NCI-H82 treated with DMSO at 0.1 percent for 48 hours (cell line): Measurements from ENCODE around the gene KRTAP10-12.
"Not testable (repeated sequence)": the region's sequence is repeated elsewhere in the genome, so short reads cannot be mapped to it uniquely, and the experiment has no call there.

Experiments
- DNase-seq: peaks from one replicate; lab custom pipeline; 2025; ENCODE audit not compliant: unreplicated experiment; lab: John Stamatoyannopoulos, UW

KRTAP10-12 gene

GRCh38 chr21:44667612-44668011 lies 29.4 kb upstream of the KRTAP10-12 start:
- DNase-seq, result no peak

DNA sequence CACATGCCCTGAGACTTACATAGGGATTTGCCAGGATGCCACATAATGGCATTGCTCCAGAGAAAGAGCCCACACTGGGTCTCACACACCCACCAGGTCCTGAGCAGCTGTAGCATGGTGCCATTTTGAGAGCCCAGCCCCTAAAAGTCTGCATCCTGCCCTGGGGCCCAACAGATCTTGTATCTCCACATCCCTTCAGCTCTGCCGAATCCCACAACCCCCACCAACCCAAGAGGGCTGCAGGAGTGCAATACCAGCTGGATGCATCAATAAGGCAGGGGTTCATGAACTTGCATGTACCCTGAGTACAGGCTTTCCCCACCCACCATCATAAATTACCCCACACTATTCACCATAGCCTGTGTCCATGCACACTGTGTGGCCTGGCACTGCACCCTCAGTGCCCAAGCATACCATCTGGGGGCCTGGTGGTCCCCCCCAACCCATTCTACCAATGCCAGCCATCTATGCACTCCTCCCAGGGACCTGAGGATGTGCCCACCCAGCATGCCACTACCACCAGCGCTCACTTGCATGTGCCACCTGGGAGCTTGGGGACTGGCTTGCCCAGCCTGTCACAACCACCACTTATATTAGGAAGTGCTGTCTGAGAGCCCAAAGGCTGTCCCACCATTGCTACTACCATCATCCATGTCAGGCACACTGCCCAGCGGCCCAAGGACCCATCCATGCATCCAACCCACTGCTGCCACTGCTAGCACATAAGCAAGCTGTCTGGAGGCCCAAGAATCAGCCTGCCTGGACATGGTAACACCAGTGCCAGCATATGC lies 26.1 kb upstream of the KRTAP10-12 start:
- no peak for DNase-seq

- no peak for DNase-seq
Observed at GRCh38 chr21:44671911-44672310, 25.1 kb upstream of the KRTAP10-12 start.

GRCh38 chr21:44677881-44678280 lies 19.1 kb upstream of the KRTAP10-12 start:
- no peak for DNase-seq

GRCh38 chr21:44681152-44681551 lies 15.8 kb upstream of the KRTAP10-12 start:
- DNase-seq, result no peak

DNA sequence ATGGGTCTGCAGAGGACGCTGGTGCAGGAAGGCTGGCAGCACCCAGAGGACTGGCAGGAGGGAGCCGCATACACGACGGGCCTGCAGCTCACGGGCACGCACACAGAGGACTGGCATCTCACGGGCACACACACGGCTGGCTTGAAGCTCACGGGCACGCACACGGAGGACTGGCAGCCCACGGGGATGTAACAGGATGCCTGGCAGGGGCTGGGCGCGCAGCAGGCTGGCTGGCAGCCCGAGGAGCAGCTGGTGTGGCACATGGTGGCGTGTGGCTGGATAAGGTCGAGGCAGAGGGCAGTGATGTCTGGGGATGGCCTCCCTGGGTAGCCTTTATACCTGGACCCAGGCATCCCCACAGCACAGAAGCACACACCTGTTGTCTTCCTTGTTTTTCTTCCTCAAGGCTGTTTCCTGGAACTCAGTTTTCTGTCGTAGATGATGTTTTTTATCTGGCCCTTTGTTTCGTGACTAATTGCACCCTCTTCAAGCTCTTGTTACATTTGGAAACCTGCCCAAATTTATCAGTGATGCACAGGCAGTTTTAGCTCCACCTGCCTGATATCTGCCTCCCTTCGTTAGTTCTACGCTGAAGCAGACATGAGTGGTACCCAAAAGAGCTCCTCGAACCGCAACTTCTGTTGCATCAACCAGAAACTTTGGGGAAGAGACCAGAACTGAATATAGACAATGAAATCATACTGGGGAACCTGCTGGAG lies 15.0 kb upstream of the KRTAP10-12 start, which contains the start of gene KRTAP12-1:
Gene KRTAP12-1 (minus strand): TSS at position 303 of the 719 bp plus-strand sequence. CDS start 40 bp downstream, at position 263.
- no peak for DNase-seq

DNA sequence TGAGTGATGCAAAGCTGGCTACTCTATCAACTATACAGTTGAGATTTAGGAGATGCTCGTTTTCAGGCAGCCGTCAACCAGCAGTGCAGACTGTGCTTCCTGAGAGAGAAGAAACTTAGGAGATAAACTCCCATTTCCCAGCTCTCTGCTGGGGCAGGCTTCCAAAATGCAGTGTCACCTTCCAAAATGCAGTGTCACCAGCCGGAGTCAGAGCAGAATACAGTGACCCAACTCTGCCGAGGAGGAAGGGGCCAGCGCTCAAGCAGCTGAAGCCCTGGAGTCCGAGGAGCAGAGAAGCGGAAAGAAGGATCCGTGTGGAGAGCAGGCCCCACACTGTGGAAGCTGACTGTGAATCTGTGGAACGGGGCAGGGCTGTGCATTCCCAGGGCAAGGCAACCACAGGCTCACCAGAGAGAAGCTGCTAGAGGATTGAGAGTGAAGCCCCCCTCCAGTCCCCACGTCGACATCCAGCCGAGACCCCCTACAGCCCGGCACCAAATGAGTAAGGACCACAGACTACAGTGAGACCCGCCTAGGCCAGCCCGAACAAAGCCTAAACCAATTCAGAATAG lies 14.3 kb upstream of the KRTAP10-12 start:
- no peak for DNase-seq

DNA sequence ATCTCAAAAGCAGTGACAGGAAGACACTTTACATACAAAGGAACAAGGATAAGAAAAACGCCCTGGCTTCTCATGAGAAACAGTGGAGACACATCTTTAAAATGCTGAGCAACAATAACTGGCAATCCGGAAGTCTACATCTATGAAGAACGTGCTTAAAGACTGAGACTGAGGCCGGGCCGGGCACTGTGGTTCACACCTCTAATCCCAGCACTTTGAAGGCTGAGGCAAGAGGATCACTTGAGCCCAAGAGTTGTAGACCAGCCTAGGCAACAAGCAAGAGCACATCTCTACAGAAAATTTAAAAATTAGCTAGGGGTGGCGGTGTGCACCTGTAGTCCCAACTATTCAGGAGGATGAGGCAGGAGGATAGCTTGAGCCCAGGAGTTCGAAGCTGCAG lies 12.9 kb upstream of the KRTAP10-12 start:
- DNase-seq, result no peak

DNA sequence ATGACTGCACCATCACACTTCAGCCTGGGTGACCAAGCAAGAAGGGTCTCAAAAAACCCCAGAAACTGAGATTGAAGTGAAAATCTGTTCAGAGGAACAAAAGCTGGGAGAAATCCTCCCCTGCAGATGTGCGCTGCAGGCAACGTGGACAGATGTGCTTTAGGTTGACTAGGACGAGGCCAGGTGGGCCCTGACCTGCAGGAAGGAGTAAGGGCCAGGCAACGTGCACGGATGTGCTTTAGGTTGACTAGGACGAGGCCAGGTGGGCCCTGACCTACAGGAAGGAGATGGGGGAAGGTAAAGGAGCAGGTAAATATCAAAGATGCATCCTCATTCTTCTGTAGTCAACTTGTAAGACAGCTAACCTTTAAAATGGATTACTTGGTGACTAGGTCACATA lies 12.5 kb upstream of the KRTAP10-12 start:
- DNase-seq, result no peak

- DNase-seq, result not testable (repeated sequence)
Observed at GRCh38 chr21:44685050-44685449, 11.9 kb upstream of the KRTAP10-12 start.

DNA sequence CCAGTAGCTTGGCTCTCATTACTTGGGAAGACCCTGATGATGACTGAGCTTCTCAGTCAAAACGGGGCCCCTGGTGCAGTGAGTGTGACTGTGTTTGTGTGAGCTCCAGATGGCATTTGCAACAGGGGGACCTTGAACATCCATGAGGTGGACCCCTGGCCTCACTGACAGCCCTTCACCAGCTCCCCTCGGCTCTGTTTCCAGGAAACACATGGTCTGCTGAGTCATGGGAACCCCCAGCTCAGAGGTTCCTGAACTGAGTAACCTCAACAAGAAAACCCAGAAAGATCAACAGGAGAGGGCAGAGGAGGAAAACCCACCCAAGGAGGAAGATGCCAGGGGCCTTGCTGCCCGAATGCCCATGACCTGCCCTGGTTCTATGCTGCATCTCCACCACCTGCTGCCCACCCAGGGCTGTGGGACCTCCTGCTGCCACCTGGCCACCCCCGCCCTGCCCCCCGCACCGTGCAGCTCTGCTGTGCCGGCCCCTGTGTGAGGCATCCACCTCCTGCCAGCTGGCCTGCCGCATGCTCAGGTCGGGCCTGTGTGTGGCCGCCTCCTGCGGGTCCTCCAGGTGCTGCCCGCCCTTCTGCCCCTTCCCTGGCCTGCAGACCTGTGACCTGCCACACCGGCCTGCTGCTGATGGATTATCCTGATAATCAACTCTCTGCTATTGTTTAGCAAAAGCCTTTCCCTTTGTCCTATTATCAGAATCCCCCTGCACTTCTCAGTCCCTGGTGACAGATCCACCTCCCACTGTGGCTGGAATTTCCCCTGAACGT lies 10.8 kb upstream of the KRTAP10-12 start:
- no peak for DNase-seq

- DNase-seq, result no peak
Observed at GRCh38 chr21:44686843-44687561, 10.0 kb upstream of the KRTAP10-12 start.

DNA sequence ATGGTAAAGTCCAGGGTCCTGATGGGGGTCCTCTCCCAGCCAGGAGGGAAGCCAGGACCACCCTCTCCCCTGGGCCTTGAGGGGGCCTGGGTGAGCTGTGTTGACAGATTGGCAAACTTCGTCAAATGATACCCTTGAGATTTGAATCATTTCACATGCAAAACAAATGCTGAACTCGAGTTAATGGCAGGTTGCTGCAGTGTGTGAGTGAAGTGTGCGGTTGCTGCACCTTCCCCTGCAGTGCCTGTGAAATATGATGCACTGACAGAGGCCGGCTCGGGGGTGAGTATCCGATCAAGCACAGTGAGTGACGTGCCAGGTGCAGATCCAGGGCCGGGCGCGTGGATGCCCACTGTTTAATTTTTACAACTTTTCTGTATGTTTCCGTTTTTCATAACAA lies 9.3 kb upstream of the KRTAP10-12 start:
- no peak for DNase-seq

- DNase-seq, result not testable (repeated sequence)
Observed at GRCh38 chr21:44689740-44690139, 7.2 kb upstream of the KRTAP10-12 start.

GRCh38 chr21:44691686-44692085 lies 5.3 kb upstream of the KRTAP10-12 start:
- DNase-seq, result no peak

DNA sequence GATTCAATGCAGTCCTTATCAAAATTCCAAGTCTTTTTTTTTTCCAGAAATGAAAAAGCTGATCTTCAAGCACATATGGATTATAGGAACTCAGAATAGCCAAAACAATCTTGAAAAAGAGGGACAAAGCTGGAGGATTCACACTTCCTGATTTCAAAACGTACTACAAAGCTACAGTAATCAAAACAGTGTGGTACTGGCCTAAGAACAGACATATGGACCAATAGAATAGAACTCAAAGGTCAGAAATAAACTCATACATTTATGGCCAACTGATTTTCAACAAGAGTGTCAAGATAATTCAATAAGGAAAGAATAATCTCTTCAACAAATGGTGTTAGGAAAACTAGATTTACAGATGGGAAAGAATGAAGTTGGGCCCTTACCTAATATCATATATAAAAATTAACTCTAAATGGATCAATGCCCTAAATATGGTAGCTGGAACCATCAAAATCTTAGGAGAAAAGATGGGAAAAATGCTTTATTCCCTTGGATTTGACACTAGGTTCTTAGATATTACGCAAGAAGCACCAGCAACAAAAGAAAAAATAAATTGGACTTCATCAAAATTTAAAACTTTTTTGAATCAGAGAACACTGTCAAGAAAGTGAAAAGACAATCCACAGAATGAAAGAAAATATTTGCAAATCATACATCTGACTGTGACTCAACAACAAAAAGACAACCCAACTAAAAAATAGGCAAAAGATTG lies 4.0 kb upstream of the KRTAP10-12 start:
- DNase-seq, result no peak

DNA sequence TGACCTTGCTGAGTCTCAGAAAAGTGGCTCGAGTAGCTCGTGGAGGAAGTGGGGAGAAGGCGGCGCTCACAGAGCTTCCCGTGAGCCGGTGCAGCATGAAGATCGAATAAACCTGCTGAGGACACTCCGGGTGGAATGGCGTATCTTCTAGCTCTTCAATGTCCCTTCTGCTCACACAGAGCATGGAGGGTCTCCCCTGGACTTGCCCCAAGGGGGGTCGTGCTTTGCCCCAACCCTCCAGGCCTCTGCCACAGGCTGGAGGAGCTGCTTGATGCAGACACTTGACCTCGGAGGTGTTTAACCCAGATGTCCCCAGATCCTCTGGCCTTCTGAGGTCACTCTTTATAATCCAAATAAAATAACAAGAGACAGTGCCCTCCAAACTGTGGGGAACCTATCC lies 2.2 kb upstream of the KRTAP10-12 start:
- DNase-seq, result no peak

GRCh38 chr21:44695184-44695583 lies 1.8 kb upstream of the KRTAP10-12 start:
- no peak for DNase-seq

DNA sequence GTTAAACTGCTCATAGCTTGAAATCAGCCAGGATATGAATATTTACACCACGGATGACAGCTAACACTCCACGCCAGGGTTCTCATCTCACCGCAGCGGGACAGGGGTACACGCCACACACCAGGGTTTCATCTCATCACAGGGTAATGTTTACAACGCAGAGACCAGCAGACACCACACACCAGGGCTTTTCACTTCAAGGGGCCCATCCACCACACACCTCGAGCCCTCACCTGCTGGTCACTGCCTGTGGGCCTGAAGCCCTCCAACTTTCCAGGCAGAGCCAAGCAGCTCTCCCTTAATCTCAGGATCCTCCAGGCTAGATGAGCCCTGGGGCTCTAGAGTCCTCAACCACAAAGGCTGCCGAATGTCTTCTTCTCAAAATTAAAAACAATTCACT lies 1.3 kb upstream of the KRTAP10-12 start:
- no peak for DNase-seq

GRCh38 chr21:44696572-44696971 lies 400 bp upstream of the KRTAP10-12 start:
- no peak for DNase-seq
